GM21737 (cell line): ENCODE data around the gene ACADM.
"Not testable (repeated sequence)": the region's sequence is repeated elsewhere in the genome, so short reads cannot be mapped to it uniquely, and the experiment has no call there.

Experiments used
- ATAC-seq: cut with Tn5 transposase; IDR thresholded peaks from one replicate; pipeline ENCODE4 v1.9.1; 2021; ENCODE audit warnings: mild to moderate bottlenecking, moderate library complexity; ENCODE audit not compliant: unreplicated experiment

Gene ACADM

DNA sequence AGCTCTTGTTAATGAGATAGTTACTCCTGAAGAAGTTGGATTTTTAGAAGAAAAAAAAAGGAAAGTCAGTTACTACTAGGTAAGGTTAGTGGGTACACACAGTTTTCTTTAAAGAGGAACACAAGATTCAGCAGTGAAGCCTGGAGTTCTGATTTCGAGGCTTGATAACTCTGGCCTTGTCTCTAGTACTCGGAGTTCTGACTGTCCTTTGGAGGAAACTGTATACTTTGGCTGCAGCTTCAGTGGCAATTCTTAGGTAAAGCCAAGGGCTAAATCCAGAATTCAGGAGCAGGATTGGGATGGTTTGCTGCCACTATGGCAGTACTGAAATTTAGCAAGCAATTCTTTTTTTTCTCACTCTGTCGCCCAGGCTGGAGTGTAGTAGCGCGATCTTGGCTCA, 9.2 kb downstream of the ACADM start:
- ATAC-seq, result no peak

- ATAC-seq, result no peak
Measured at GRCh38 chr1:75736016-75736415, 11.5 kb downstream of the ACADM start.

GRCh38 chr1:75742047-75742625, 17.6 kb downstream of the ACADM start:
- ATAC-seq, result no peak

DNA sequence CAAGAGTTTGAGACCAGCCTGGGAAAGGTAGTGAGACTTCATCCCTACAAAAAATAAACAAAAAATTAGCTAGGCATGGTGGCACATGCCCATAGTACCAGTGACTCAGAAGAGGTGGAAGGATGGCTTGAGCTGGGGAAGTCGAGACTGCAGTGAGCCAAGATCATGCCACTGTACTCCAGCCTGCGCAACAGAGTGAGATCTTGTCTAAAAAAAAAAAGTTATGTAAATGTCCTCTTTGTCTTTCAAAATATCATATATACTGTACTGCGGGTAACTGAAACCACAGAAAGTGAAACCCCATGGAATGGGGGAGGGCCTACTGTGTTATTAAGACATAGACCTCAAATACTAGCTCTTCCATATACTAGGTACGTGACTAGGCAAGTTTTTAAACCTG, 20.8 kb downstream of the ACADM start:
- ATAC-seq, result no peak

GRCh38 chr1:75757210-75757609, 32.7 kb downstream of the ACADM start:
- ATAC-seq, result not testable (repeated sequence)

DNA sequence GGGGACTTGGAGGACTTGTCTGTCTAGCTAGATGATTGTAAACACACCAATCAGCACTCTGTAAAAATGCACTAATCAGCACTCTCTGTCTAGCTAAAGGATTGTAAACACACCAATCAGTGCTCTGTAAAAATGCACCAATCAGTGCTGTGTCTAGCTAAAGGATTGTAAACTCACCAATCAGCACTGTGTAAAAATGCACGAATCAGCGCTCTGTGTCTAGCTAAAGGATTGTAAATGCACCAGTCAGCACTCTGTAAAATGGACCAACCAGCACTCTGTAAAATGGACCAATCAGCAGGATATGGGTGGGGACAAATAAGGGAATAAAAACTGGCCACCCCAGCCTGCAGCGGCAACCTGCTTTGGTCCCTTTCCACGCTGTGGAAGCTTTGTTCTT, 34.0 kb downstream of the ACADM start:
- not testable (repeated sequence) for ATAC-seq

DNA sequence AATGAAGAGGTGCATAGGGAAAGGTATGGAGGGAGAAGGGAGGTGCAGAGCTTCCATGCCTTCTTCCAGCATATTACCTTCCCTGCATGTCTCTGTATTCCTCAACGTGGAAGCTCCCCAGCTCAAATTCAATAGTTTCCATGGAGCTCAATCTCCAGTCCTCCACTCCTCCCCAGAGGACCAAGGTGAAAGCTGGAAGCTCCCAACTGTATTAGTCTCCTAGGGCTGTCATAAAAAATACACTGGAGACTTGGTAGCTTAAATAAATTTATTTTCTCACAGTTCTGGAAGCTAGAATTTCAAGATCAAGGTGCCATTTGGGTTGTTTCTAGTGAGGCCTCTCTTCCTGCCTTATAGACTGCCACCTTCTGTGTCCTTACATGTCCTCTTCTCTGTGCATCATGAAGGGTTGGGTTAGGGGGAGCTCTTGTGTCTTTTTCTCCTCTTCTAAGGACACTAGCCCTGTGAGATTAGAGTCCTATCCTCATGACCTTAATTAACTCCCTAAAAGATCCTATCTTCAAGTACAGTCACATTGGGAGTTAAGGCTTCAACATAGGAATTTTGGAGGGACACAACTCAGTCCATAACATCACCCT, 39.6 kb downstream of the ACADM start:
- ATAC-seq, result no peak

- ATAC-seq, result no peak
Measured at GRCh38 chr1:75765697-75766355, 41.3 kb downstream of the ACADM start.

DNA sequence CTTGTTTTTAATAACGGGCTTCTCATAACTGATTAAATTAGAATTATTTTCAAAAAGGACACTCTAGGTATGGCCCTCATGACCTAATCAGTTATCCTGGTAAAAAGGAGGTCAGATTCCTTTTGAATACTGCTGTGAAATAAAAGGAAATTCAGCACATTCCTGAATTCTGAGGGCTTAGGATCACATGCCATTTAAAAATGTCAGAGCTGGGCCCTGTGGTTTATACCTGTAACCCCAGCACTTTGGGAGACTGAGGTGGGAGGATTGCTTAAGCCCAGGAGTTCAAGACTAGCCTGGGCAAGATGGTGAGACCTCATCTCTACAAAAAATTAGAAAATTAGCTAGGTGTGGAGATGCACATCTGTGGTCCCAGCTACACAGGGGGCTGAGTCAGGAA, 43.5 kb downstream of the ACADM start:
- no peak for ATAC-seq

- no peak for ATAC-seq
Measured at GRCh38 chr1:75770761-75771160, 46.3 kb downstream of the ACADM start.

DNA sequence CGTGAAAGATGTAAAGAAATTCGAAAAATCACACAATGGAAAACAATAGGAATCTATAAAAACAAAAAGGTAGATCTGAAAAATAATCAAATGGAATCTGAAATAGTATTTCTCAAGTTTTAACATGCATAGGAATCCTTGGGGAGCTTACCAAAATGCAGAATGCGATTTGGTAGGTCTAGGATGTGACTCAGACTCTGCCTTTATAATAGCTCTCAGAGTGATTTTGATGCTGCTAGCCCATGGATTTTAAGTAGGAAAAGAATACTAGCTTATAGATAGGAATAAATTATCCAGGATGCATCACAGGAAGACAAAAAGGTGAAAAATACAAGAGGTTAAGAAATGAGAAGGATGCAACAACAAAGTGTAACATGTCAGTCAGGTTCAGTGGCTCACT, 47.5 kb downstream of the ACADM start:
- ATAC-seq, result no peak

DNA sequence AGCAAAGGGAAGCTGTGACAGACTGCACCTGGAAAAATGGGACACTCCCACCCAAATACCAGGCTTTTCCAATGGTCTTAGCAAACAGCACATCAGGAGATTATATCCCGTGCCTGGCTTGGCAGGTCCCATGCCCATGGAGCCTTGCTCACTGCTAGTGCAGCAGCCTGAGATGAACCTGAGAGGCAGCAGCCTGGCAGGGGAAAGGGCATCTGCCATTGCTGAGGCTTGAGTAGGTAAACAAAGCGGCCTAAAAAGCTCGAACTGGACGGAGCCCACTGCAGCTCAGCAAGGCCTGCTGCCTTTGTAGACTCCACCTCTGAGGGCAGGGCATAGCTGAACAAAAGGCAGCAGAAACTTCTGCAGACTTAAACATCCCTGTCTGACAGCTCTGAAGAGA, 53.3 kb downstream of the ACADM start:
- not testable (repeated sequence) for ATAC-seq

- ATAC-seq, result not testable (repeated sequence)
Measured at GRCh38 chr1:75778694-75779093, 54.2 kb downstream of the ACADM start.

GRCh38 chr1:75780183-75780582, 55.7 kb downstream of the ACADM start:
- not testable (repeated sequence) for ATAC-seq

- not testable (repeated sequence) for ATAC-seq
Measured at GRCh38 chr1:75783920-75784319, 59.4 kb downstream of the ACADM start.

GRCh38 chr1:75785320-75785982, 60.9 kb downstream of the ACADM start:
- ATAC-seq, result peak; percentile 21

DNA sequence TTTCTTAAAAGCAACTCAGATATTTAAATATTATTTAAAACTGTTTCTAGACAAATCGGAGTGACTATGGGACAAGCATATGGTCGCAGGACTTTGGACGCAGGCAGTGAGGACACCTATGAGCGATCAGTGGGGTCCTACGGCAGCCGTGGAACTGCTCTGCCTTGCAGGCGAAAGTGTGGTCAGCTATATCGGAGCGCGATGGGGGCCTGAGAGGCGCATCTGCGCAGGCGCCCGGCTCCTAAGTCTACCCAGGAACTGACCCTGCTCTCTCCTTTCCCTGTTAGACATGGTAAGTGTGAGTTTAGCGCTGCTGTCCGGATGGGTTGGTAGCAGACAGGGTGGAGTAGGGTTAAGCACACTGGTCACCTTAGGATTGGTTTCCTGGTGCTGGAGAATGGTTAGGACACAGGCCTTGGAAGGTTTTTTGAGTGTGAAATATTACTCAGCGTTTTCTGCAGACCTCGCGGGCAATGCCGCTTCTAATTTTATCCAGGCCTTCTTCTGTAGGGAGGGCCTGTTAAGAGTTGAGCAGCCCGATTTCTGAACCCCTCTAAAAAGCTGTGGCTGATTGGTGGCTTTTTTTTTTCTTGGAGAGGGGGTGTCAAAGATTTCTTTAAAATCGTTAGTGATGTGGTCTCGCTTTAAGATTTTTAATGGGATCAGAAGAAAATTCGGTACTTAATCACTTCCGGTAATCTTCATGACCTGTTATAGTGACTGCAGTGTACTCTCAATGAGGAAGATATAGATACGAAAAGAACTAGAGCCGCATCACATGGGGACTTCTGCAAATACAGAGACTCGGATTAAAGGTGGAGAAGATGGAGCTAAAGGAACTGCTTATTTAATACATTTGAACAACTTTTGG, 61.7 kb downstream of the ACADM start, which contains the start of gene RABGGTB:
Gene RABGGTB (plus strand): TSS at position 274 of the 871 bp plus-strand sequence. CDS start 16 bp downstream, at position 290.
- peak; percentile 76 for ATAC-seq

DNA sequence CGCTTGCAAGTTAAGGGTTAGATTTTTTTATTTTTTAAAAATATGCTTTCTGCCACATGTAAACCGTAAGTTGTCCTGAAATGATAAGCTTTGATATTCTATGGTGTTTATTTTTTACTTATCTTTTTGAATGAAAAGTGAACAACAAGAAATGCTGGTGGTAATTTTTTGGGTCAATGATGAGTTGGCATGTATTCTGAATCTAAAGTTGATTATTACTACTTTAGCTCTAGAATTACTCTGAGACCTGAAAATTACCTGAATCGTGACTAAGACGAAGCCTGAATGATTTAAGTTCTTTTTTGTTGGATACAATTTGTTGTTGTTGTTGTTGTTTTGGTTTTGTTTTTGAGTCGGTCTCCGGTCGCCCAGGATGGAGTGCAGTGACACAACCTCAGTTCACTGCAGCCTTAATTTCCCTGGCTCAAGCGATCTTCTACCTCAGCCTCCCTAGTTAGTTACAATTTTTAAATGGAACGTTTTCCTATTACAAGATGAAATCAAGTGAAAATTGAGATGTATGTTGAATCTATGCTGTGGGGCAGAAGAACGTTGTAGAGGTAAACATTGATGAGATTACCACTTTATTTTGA, 62.5 kb downstream of the ACADM start:
- no peak for ATAC-seq

- ATAC-seq, result no peak
Measured at GRCh38 chr1:75787524-75787923, 63.0 kb downstream of the ACADM start.

DNA sequence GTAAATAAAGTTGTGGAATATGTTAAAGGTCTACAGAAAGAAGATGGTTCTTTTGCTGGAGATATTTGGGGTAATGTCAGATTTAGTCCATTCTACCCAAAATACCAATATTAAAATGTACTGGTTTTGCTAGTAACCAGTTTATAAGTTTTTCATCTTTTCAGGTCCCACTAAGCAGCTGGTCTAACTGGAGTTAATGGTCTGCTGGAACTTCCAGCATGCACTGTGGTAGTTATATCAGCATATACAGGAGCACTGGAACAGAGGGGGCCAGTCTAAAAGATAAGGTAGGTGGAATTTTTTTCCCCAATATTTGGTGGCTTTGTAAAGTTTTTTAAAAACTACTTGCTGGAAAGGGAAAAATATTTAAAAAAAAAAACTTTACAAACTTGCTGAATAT, 65.5 kb downstream of the ACADM start:
- no peak for ATAC-seq
